HepG2 (cell line): ENCODE data around the gene GATC.

ENCODE experiments used
- NFIC ChIP-seq: IDR thresholded peaks from 2 replicates; pipeline ENCODE4 v1.6.1; 2012; ENCODE audit warnings: mild to moderate bottlenecking, low read length, inconsistent platforms
- RFX5 ChIP-seq: IDR thresholded peaks from 2 replicates; pipeline ENCODE4 v1.6.1; 2011; ENCODE audit warnings: low read depth, low read length, improper control_type of control experiment
- ZNF282 ChIP-seq: fragments of 450-650 bp; IDR thresholded peaks from 2 replicates; pipeline ENCODE4 v1.6.1; 2018; ENCODE audit not compliant: partially characterized antibody
- TF ChIP-seq, protein P1 (sequence below): sonication (generic); formaldehyde crosslinking; IDR thresholded peaks from 2 replicates; pipeline ENCODE4 v1.4.0; 2020; ENCODE audit warnings: missing genetic modification reagents, borderline replicate concordance

- TF ChIP-seq NFIC (no peak), RFX5 (no peak), ZNF282 (no peak)
- TF ChIP-seq, protein P1, sequence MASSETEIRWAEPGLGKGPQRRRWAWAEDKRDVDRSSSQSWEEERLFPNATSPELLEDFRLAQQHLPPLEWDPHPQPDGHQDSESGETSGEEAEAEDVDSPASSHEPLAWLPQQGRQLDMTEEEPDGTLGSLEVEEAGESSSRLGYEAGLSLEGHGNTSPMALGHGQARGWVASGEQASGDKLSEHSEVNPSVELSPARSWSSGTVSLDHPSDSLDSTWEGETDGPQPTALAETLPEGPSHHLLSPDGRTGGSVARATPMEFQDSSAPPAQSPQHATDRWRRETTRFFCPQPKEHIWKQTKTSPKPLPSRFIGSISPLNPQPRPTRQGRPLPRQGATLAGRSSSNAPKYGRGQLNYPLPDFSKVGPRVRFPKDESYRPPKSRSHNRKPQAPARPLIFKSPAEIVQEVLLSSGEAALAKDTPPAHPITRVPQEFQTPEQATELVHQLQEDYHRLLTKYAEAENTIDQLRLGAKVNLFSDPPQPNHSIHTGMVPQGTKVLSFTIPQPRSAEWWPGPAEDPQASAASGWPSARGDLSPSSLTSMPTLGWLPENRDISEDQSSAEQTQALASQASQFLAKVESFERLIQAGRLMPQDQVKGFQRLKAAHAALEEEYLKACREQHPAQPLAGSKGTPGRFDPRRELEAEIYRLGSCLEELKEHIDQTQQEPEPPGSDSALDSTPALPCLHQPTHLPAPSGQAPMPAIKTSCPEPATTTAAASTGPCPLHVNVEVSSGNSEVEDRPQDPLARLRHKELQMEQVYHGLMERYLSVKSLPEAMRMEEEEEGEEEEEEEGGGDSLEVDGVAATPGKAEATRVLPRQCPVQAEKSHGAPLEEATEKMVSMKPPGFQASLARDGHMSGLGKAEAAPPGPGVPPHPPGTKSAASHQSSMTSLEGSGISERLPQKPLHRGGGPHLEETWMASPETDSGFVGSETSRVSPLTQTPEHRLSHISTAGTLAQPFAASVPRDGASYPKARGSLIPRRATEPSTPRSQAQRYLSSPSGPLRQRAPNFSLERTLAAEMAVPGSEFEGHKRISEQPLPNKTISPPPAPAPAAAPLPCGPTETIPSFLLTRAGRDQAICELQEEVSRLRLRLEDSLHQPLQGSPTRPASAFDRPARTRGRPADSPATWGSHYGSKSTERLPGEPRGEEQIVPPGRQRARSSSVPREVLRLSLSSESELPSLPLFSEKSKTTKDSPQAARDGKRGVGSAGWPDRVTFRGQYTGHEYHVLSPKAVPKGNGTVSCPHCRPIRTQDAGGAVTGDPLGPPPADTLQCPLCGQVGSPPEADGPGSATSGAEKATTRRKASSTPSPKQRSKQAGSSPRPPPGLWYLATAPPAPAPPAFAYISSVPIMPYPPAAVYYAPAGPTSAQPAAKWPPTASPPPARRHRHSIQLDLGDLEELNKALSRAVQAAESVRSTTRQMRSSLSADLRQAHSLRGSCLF (CRISPR knock-in tag) = no peak
Observed at GRCh38 chr12:120455302-120455701, 9.1 kb downstream of the GATC start.
